Right renal cortex interstitium (tissue), 3 donors: ENCODE results near the gene MAP3K5. TPM values are rescaled to one million over a fixed set of nuclear protein-coding genes. Genes with fewer than 3 reads are reported as not detected.
"Not testable (repeated sequence)": the region's sequence is repeated elsewhere in the genome, so short reads cannot be mapped to it uniquely, and the experiment has no call there.

Experiments used
- DNase-seq, 3 donors: peaks; one replicate each; pipeline ENCODE4 v3.0.0-alpha.2; 2013; ENCODE audit warnings: low read depth in 3 of 3, low spot score in 2 of 3
- polyA plus RNA-seq, 3 donors: library from polyadenylated mRNA; unstranded; fragments of 120-200 nt; gene quantifications; one replicate each; pipeline ENCODE4 v1.2.1, GENCODE V29; 2013; ENCODE audit not compliant: insufficient read length in 3 of 3

The MAP3K5 gene
- polyA plus RNA-seq, 3 donors, result 6.1 to 6.5 (median 6.2) TPM

DNA sequence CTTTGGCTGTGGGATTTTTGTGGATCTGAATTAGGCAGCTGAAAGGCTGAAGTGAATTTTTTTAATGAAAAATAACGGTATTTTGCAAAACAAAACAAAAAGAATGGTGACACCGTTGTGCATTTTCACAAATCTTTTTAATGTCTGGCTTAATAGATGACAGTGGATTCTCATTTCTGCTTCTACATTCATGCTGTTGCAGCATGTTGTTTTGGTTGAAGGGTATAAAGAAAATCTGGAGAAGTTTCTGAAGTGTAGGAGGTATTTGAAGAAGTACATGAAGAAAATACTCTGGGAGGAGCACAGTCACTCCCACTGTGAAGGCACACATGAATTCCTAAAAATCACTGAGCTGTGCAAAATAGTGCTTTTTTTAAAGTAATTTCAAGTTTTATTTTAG is 3.1 kb upstream of the MAP3K5 start:
- no peak for DNase-seq

DNA sequence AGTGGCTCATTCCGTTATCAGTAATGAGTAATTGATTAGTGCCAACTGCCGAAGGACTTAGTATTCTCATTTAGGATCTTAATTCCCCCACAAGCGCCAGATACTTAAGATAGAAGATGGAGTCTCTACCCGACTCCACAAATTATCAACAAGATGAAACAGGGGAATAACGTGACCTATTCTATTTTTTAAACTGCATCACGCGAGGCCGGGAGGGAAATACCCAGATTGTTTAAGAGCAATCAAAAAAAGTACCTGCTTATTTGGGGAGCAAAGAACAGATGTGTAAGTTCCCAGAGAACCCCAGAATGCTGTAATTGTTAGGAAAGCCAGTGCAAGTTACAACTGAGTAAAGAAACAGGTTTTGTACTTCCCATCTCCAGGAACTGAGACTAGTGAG is 1.1 kb upstream of the MAP3K5 start:
- DNase-seq, result no peak

DNA sequence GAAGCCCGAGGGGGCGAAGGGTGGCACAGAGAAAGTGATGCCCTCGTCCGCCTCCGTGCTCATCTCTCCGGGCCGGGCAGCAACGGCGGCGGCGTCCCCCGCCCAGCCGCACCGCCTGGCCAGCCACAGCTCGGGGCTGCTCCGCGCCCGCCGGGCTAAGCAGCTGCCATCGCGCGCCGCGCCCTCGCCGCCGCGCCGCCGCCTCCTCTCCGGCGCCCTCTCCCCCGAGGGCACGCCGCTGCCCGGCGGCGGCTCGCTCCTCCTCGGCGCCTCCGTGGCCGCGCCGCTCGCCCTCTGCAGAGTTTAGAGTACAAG is 225 bp downstream of the MAP3K5 start:
- DNase-seq, result no peak

DNA sequence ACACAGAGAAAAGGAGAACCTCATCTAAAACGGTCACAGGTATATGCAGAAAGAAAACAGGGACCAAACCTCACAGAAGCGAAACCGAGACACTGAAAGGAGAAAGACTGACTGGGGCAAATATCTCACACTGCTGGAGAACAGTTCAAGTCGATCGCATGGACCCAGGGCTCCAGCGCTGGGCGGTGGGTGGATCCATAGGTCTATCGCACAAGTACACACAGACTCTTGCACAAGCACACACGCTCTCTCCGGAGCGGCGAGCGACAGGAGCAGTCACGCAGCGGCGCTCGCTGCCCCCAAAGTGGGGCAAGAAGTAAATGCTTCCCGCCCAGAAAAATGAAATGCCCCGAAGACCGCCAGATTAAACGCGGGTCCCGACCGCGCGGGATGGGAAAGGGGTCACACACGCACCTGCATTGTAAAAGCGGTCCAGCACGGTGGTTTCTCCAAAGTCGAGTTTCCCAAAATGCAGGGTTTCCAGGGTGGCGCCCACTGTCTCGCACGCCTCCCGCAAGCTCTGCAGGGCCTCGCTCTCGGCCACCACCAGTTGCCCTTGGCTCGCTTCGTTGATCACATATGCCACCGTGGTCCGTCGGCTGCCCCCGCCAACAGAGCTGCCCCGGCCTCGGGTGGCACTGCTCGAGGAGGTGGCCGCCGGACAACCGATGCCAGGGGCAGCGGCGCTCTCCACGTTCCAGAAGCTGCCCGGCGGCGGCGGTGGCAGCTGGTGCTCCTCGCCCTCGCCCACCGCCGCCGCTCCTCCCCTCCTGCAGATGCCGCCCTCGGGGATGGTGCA is 782 bp downstream of the MAP3K5 start:
- peak in 1 of 3 donors; percentile 18 for DNase-seq

DNA sequence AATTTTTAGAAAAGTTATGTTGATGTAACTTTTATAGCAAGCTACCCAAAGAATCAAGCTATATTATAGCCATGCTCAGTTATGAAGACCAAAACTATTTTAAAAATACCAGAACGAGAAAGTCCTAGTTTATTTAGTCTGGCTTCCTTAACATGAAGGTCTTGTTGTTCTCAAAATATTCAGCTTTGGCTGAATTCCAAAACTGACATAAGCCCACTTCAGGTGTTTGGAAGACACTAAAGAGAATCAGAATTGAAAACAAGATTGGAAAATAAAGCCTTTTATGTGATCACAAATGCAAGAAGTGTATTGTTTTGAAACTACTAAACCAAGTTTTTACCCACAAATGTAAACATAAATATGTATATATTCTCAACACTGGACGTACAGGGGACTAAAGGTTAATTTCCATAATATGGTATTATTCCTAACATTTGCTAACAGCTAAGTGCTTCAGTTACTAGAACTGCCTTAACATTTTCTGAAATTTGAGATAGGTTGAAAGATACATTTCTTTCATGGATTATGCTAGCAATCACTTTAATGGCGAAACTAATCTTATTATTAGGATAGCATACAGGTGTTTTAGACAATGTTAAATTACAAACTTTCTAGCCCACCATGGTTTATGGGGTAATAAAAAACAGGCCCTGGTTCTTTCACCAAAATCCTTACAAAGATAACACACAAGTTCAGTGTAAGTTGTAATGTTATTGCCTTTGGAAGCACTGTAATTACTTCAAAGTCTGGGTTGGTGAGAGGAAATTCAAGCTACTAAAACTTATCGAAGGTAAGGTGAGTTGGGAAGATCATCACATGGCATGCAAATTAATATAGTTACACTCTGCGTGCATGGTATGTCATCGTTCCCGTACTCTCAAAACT is 1.6 kb downstream of the MAP3K5 start:
- no peak for DNase-seq

DNA sequence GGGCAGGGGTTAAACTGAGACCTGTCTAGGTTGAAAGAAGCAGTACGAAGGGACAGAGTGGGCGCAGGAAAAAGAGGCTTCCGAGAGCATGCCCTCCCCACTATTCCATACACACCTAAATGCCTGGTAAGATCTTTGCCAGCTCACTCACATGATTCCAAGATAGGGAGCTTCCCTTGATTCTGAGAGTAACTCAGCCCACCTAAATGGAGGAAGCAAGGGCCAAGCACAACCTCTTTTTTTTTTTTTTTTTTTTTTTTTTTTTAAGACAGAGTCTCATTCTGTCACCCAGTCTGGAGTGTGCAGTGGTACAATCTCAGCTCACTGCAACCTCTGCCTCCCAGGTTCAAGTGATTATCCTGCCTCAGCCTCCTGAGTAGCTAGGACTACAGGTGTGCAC is 2.8 kb downstream of the MAP3K5 start:
- not testable (repeated sequence) for DNase-seq

DNA sequence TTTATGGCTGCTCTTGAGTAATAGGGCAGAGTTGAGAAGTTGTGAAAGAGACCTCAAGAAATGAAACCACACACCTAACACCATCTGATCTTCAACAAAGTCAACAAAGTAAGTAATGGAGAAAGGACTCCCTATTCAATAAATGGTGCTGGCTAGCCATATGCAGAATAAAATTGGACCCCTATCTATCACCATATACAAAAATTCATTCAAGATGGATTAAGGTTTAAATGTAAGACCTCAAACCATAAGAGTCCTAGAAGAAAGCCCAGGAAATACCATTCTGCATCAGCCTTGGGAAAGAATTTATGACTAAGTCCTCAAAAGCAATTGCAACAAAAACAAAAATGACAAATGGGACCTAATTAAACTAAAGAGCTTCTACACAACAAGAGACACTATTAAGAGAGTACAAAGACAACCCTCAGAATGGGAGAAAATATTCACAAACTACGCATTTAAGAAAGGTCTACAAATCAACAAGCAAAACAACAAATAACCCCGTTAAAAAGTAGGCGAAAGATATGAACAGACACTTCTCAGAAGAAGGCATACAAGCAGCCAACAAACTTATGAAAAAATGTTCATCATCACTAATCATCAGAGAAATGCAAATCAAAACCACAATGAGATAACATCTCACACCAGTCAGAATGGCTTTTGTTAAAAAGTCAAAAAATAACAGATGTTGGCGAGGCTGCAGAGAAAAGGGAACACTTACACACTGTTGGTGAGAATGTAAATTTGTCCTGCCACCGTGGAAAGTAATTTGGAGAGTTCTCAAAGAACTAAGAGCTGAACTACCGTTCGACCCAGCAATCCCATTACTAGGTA is 4.0 kb downstream of the MAP3K5 start:
- DNase-seq, result no peak

DNA sequence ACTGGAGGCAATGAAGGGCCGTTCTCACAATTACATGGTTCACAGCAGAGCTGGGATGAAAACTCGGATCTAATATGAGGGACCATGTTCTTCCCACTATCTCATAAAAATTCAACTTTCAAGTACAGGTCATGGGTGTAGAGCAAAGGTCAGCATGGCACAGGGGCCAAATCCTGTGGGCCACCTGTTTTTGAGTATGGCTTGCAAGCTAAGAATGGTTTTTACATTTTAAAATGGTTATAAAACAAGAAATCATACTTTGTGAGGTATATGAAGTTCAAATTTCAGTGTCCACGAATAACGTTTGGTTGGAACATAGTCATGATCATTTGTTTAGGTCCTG is 4.6 kb downstream of the MAP3K5 start:
- DNase-seq, result no peak

DNA sequence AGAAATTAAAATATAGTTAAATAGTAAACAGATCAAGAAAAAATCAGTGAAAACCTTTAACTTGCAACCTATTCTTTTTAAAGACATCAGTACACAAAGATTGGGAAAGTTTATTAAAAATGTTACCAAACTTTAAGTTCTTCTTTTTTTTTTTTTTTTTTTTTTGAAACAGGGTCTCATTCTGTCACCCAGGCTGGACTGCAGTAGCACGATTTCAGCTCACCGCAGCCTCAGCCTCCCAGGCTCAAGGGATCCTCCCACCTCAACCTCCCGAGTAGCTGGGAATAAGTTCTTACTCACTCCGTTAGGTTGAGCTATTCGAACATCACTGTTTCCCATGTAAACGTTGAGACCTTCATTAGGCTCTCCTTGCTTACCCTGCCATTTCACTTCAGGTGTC is 5.6 kb downstream of the MAP3K5 start:
- DNase-seq, result no peak

DNA sequence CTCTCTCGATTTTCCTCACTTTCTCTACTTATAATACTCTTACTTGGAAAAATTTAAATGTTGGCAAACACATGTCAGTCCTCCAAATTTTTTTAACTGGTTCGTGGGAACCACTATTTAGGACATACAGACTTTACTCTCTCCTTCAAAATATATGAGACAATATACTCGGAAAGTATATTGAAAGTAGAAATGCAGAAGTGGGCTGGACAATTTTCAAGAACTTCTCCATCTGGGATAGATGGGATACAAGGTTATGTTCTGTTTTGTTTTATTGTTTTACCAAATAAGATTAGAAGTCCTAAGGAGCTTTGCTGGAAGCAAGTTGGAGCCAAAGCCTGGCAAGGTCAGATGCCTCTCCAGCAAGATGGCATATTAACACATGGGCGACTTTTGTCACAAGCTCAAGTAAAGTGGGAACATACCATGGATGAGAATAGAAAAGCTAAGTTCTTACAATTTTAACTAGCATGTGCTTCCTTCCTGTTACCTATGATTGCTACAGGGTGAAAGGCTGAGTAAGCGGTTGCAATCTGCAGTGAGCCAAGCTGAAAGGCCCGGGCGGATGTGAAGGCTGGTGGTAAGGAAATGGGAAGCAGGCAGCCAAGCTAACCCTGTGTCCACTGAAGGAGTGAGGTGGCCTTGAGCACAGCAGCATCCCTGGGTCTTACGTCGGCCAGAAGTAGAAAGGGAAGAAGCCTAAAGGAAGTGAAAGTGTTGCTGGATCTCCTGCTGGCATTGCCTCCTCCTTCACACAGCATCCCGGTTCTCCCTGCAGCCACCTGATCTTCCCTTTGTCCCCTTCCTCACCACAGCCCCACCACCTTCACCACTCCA is 7.1 kb downstream of the MAP3K5 start:
- no peak for DNase-seq

DNA sequence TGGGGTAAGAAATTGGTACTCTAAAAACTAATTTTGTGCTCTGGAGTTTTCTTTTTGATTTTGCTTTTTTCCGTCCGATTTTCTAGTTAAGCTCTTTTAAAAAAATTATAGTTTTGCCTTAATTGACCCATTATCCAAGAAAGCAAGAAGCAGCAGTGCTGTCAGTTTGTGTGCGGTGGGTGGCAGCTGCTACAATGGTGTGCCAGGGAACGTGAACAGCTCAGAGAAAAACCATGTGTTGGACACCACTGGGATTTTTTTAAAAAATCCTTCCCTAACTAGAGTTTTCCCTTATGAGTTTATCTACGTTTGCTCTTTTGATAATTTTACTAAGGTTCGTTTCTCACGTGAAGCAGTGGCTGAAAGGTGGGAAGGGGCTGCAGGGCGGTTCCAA is 8.0 kb downstream of the MAP3K5 start:
- no peak for DNase-seq

DNA sequence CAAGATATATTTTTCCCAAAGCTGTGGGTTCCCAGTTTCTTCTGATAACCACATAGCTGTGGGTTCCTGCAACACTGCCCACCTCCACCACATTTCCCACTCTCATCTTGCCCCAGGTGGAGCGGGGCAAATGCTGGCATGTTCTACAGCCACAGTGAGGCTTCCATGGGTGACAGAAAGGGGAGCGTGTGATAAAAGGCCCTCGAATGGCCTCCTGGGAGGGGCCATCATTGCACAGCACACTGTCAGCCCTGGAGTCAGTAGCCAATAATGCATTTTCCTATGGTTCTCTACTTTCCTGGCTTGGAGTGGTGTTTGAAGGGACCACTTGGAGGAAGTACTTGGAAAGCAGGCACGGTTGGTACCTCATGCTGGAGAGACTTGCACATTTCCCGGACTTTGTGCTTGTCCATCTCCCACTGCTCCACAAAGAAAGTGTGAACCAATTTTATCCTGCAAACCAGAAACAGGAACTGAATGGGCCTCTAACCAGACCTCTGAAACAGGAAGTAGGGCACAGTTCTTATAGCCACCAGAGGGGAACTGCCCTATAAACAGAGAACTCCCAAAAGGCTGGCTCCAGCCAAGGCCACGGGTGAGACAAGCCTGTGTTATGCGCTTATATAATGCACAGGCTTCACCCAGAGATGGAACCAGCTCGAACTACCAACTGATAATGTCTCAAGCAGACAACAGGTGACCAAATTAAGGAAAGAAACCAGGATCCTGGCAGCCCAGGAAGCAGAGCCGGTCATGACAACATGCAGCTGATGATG is 8.6 kb downstream of the MAP3K5 start:
- DNase-seq, result no peak

DNA sequence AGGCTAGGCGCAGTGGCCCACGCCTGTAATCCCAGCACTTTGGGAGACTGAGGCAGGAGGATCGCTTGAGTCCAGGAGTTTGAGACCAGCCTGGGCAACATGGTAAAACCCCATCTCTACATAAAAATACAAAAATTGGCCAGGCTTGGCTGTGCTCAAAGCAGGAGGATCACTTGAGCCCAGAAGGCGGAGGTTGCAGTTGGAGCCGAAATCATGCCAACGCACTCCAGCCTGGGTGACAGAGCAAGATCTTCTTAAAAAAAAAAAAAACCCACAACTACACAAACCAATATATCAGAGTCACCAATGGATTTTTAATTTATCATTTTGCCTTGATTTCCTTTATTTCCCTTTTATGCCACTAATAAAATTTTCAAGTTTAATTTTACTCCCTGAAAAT is 9.3 kb downstream of the MAP3K5 start:
- DNase-seq, result no peak

DNA sequence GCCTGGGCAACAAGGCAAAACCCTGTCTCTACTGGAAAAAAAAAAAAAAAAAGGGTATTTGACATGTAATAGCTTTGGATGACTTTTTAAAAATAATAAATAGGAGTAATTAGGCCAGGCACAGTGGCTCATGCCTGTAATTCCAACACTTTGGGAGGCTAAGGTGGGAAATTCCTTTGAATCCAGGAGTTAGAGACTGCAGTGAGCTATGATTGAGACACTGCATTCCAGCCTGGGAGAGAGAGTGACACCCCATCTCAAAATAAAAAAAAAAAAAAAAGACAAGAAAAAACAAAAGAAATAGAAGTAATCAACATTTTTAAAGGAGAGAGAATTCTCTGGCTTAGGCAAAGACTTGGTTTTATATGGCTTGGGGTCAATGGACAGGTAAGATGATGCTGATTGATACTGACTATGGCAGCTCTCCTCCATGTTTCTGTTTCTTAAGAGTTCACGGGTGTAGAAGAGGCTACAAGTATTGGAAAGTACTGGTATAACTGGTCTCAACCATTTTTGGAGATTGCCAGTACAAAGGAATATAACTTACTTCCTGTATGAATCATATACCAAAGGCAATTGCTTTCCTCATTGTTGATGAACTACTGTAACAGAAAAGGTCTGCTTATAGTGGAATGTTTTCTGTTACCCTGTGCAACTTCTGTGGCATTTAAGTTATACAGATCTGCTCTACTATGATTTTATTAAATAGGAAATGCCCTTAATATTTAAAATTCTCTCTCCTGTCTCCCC is 10.1 kb downstream of the MAP3K5 start:
- no peak for DNase-seq

DNA sequence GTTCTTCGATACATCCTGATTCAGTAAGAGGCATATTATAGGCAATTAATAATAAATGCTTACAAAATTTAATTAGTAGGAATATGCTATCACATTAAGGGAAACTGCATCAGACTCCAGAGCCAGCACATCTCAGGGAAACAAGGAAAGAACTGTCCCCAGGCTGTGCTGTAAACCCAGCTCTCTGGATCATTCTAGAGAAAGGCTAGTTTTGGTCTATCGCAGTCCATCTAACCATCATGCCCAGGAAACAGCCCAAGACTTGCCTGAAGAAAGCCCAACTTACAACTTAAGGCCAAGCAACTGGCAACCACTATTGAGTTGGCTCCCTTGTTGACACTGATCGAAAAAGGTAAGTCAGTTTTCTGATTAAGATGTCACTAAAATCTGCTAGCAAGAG is 11.3 kb downstream of the MAP3K5 start:
- DNase-seq, result no peak

DNA sequence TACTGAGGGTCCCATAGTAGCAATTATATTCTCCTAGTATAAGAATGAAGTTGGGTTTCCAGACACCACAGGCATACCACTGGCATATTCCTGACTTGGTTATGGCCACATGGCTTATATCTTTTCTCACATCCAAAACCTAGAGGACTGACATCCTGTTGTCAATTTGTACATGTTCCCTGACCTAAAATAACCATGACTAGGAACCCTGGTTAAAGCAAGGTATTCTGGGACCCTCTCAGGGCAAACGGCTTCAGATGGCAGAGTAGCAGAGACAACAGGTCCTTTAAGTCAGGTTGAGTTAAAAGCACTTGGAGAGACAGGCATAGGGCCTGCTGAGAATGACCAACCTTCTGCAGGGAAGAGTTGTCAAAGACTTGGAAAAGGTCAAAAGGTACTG is 12.6 kb downstream of the MAP3K5 start:
- DNase-seq, result no peak

DNA sequence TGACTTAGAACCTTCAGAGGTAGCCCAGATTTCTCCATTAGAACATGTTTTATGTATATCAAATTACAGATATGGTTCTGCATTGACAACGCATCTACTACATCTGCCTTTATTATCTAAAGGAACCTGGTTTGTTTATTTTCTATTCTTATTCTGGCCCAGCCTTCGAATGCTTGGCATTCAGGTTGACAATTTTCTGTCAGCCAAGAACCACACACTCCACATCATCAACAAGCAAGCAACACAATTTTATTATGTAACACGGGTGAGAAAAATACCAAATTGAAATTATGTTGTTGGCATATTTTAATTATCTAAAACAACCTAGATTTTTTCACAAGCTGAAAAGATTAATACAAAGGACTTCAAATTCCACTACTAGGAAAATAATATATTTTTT is 14.6 kb downstream of the MAP3K5 start:
- no peak for DNase-seq

DNA sequence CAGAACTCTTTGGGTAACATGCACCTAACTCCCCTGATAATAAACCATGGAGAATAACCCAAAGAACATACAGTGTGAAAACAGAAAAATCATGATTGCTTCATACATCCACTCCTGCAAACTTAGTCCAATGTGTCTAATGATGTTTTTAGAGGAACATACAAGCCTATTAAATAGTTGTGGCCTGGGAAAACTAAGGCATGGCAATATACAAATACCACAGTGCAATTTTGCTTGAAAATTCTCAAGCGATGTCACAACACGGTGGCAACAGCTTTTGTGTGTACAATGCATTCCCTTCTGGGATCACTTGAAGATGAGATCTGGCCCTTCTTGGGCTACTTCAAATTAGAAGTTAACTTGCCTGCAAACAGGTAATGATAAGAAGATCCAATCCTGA is 16.7 kb downstream of the MAP3K5 start:
- no peak for DNase-seq

DNA sequence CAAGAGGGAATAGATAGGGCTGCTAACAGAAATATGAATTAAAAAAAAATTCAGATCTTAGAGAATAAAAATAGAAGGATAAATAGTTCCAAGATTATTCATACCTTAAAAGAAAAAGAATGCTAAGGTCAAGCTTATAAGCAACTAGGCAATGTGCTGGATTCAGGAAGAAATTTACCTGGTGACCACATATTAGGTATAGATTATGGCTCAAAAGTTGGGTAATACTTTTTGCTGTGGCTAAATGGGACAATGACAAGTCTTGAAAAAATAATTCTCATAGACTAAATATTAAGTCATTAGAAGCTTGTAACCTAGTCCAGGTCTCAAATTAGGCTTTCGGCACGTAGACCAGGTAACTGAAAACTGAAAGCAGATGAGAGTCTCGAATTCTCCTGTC is 17.2 kb downstream of the MAP3K5 start:
- DNase-seq, result no peak
